K562 (cell line): ENCODE results near the gene ARSI. TPM values are rescaled to one million over a fixed set of nuclear protein-coding genes. Genes with fewer than 3 reads are reported as not detected.

Source experiments
- BCLAF1 ChIP-seq, 2 experiments: fragments of 450-650 bp in 1 of 2; IDR thresholded peaks; 2 replicates each; pipeline ENCODE4 v1.6.1; 2011 to 2017; ENCODE audit warnings: low read depth in 2 of 2, antibody characterized with exemption in 1 of 2, borderline replicate concordance in 1 of 2, low read length in 1 of 2, mild to moderate bottlenecking in 1 of 2, mixed read lengths in 1 of 2; ENCODE audit not compliant: control insufficient read depth in 1 of 2
- BCOR ChIP-seq: fragments of 450-650 bp; IDR thresholded peaks from 2 replicates; pipeline ENCODE4 v1.6.1; 2016
- CSDE1 ChIP-seq, 2 experiments: fragments of 450-650 bp; IDR thresholded peaks; 2 replicates each; pipeline ENCODE4 v1.6.1; 2016; ENCODE audit warnings: mild to moderate bottlenecking in 1 of 2
- E2F6 ChIP-seq, 2 experiments: IDR thresholded peaks; 2 replicates each; pipeline ENCODE4 v1.6.1; 2011; ENCODE audit warnings: borderline replicate concordance in 1 of 2, control low read depth in 1 of 2, low read depth in 1 of 2, low read length in 1 of 2, mild to moderate bottlenecking in 1 of 2, mixed read lengths in 1 of 2, moderate library complexity in 1 of 2; ENCODE audit not compliant: insufficient read depth in 1 of 2, insufficient read length in 1 of 2, poor library complexity in 1 of 2, severe bottlenecking in 1 of 2; ENCODE audit errors: extremely low read depth in 1 of 2
- HMGN3 ChIP-seq: IDR thresholded peaks from 2 replicates; pipeline ENCODE4 v1.6.1; 2011; ENCODE audit warnings: borderline replicate concordance, low read depth, mild to moderate bottlenecking, mixed read lengths, low read length; ENCODE audit not compliant: insufficient read length; ENCODE audit errors: extremely low read depth
- LARP7 ChIP-seq: fragments of 450-650 bp; IDR thresholded peaks from 2 replicates; pipeline ENCODE4 v1.6.1; 2016
- MEF2A ChIP-seq: IDR thresholded peaks from 2 replicates; pipeline ENCODE4 v1.6.1; 2011; ENCODE audit warnings: low read depth, mild to moderate bottlenecking, low read length, moderate library complexity; ENCODE audit not compliant: control insufficient read depth
- MTA1 ChIP-seq: fragments of 450-650 bp; IDR thresholded peaks from 2 replicates; pipeline ENCODE4 v1.6.1; 2017; ENCODE audit warnings: borderline replicate concordance
- NFRKB ChIP-seq: fragments of 450-650 bp; IDR thresholded peaks from 2 replicates; pipeline ENCODE4 v1.6.1; 2016; ENCODE audit warnings: low read depth
- PREB ChIP-seq: sonication (generic); formaldehyde crosslinking; IDR thresholded peaks from 2 replicates; pipeline ENCODE4 v1.8.1; 2023; ENCODE audit warnings: mild to moderate bottlenecking, missing genetic modification reagents
- SAFB2 ChIP-seq: fragments of 200-400 bp; formaldehyde crosslinking; IDR thresholded peaks from 2 replicates; pipeline ENCODE4 v1.6.1; 2018; ENCODE audit warnings: borderline replicate concordance, low read length, low read depth, moderate library complexity; ENCODE audit not compliant: severe bottlenecking
- SIN3A ChIP-seq, 2 experiments: fragments of 150-350 bp in 1 of 2; IDR thresholded peaks; 2 replicates each; pipeline ENCODE4 v1.6.1; 2011 to 2016; ENCODE audit warnings: borderline replicate concordance in 2 of 2, low read depth in 2 of 2, low read length in 2 of 2, mild to moderate bottlenecking in 2 of 2, moderate library complexity in 2 of 2; ENCODE audit not compliant: control insufficient read depth in 1 of 2
- ZBTB5 ChIP-seq: fragments of 450-650 bp; IDR thresholded peaks from 2 replicates; pipeline ENCODE4 v1.6.1; 2017; ENCODE audit warnings: antibody characterized with exemption
- ZSCAN32 ChIP-seq: fragments of 450-650 bp; formaldehyde crosslinking; IDR thresholded peaks from 2 replicates; pipeline ENCODE4 v1.4.0; 2020; ENCODE audit warnings: mild to moderate bottlenecking, moderate library complexity
- polyA plus RNA-seq, 8 experiments: library from polyadenylated mRNA; depleted of rRNA in 4 of 8; stranded (reverse) in 5 of 8; unstranded in 3 of 8; fragments of >200 nt; fragmentation: Nextera tagmentation in 2 of 8; fragmentation: Illumina TruSeq in 1 of 8; extraction: Ambion mirVana in 2 of 8; extraction: Trizol in 1 of 8; gene quantifications; 2 replicates each; pipeline versions ENCODE4 v1.2.1 to v1.2.3, GENCODE V29; 2011 to 2014; ENCODE audit warnings: inconsistent platforms in 1 of 8, missing spikeins in 1 of 8
- total RNA-seq, 7 experiments: library from RNA; depleted of rRNA in 6 of 7; stranded (reverse); fragments of >200 nt in 6 of 7; fragmentation: Illumina TruSeq in 2 of 7; extraction: Trizol in 2 of 7; gene quantifications; 2 replicates each; pipeline versions ENCODE4 v1.2.1 to v1.2.3, GENCODE V29; 2011 to 2021; ENCODE audit warnings: low replicate concordance in 1 of 7
- TF ChIP-seq, protein P1 (sequence below): sonication (generic); formaldehyde crosslinking; IDR thresholded peaks from 2 replicates; pipeline ENCODE4 v1.5.0; 2020; ENCODE audit warnings: missing genetic modification reagents
- TF ChIP-seq, protein P2 (sequence below): fragments of 250-450 bp; sonication (Bioruptor Pico); IDR thresholded peaks from 2 replicates; pipeline ENCODE4 v1.8.0; 2022; ENCODE audit warnings: moderate library complexity, mild to moderate bottlenecking, inconsistent platforms

The ARSI gene
- total and polyA plus RNA-seq, 9 of the 15 experiments (the other 6 are each of a cell fraction or from before 2014, with no cell fraction given), result 0.04 to 0.07 TPM; not detected in 7

DNA sequence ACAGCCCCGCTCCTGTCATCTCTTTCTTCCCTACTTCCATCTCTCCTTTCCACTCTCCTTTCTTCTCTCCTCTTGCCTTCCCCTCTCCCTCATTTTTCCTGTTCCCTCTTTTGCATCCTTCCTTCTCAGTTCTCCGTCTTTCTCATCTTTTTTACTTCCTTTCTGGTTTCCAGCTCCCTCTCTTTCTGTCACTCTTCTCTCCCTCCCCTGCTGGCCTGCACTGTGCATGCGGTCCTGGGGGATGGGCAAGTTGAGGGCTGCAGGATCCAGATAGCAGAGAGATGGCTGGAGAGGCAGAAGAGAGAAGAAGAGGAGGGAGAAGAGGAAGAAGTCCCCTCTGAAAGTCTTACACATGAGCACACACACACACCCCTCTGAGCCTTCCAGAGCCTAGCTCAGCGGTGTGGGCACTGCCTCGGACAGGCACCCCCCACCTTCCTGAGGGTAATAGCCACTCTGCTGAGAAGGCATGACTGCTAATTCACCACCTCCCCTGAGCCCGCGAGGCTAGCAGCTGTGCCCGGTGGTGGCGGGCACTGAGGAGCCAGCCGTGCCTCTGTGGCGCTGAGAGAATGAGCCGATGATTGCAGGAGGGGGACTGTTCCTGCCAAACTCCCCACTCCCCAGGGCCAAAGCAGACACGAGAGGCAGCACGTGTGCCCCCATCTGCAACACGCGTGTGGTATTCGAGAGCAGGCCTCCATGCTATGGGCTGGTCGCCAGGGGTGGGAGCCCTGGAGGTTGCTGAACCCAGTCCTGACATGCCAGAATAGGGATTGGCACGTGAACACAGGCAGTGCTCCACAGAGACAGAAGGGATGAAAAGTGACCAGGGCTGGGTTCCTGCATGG lies 9.4 kb downstream of the ARSI start (continued):
- TF ChIP-seq SAFB2 (no peak), LARP7 (peak; percentile 88; the same call in 1 of the 2 replicates), MTA1 (peak; percentile 85), BCLAF1 (IDR thresholded peaks at IDR 0.05; ENCODE audit: borderline replicate concordance in 1 of 2, control insufficient read depth in 1 of 2, low read depth in 2 of 2, low read length in 1 of 2) (no peak), SIN3A (IDR thresholded peaks at IDR 0.05; ENCODE audit: borderline replicate concordance in 2 of 2, control insufficient read depth in 1 of 2, low read depth in 2 of 2, low read length in 2 of 2) (no peak), PREB (CRISPR knock-in tag) (no peak), ZBTB5 (peak; percentile 25; the same call in 1 of the 2 replicates), ZSCAN32 (no peak), E2F6 (IDR thresholded peaks at IDR 0.05; ENCODE audit: borderline replicate concordance in 1 of 2, extremely low read depth in 1 of 2, insufficient read depth in 1 of 2, insufficient read length in 1 of 2, low read depth in 1 of 2, low read length in 1 of 2, poor library complexity in 1 of 2, severe bottlenecking in 1 of 2) (peak in 1 of 2 experiments; percentile 93), MEF2A (no peak), HMGN3 (no peak), NFRKB (peak; percentile 83), BCOR (peak; percentile 66; the same call in 1 of the 2 replicates), CSDE1 (IDR thresholded peaks at IDR 0.05) (no peak)
- TF ChIP-seq, protein P1, sequence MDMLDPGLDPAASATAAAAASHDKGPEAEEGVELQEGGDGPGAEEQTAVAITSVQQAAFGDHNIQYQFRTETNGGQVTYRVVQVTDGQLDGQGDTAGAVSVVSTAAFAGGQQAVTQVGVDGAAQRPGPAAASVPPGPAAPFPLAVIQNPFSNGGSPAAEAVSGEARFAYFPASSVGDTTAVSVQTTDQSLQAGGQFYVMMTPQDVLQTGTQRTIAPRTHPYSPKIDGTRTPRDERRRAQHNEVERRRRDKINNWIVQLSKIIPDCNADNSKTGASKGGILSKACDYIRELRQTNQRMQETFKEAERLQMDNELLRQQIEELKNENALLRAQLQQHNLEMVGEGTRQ, result no peak
- TF ChIP-seq, protein P2, sequence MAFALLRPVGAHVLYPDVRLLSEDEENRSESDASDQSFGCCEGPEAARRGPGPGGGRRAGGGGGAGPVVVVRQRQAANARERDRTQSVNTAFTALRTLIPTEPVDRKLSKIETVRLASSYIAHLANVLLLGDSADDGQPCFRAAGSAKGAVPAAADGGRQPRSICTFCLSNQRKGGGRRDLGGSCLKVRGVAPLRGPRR (CRISPR knock-in tag), result no peak
